HG02870 (cell line): Measurements from ENCODE around the gene PTPRT.
"Not testable (repeated sequence)": the region's sequence is repeated elsewhere in the genome, so short reads cannot be mapped to it uniquely, and the experiment has no call there.

Source experiments
- ATAC-seq: cut with Tn5 transposase; IDR thresholded peaks from one replicate; pipeline ENCODE4 v1.9.1; 2021; ENCODE audit warnings: mild to moderate bottlenecking, moderate library complexity; ENCODE audit not compliant: unreplicated experiment

PTPRT gene

DNA sequence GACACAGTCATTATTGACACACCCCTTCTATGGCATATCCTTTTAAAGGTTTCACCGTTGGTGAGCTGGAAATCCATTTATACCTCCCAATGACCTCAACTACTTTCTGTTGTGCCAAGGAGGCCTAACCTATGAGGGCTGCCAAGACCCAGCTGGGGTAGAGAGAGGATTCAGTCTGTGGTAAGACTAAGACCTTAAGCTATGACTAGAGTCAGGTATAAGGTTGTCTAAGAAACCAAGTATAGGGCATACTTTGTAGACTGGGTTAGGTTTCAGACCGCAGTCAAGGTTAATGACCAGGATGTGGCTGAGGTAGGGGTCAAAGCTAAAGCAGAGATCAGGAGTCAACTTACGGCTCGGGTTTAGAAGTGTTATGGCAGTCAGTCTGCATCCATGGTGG is 930.3 kb downstream of the PTPRT start:
- ATAC-seq: no peak

DNA sequence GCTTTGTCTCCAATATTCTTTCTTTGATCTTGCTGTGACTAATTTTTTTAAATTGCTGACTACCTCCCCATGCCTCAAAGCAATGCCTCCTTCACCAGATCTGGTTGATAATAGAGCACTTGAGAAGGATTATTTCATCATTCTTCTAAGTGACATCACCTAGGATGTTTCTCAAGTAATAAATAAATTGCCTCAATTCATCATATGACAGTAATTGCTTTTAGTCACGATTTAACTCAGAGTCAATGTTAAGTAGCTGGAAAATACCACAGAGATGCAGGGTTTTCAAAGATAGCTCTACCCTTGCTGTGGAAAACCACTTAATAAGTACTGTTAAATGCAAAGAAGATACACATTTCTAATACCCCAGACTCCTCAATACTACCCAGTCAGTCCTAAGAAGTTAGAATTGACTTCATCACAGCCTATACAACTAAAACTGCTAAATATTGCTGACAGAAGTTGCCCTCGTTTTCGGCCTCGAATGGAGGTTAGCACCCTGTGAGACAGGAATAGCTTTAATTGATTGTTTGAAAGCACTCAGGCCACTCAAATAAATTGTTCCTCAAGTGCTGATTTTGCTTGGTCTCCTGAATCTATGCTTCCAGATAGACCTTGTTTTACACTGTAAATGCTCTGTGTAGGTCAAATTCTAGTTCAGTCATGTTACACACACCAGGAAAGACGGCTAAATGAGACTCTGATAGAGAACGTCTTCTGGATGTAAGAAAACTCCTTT is 931.0 kb downstream of the PTPRT start:
- no peak for ATAC-seq

DNA sequence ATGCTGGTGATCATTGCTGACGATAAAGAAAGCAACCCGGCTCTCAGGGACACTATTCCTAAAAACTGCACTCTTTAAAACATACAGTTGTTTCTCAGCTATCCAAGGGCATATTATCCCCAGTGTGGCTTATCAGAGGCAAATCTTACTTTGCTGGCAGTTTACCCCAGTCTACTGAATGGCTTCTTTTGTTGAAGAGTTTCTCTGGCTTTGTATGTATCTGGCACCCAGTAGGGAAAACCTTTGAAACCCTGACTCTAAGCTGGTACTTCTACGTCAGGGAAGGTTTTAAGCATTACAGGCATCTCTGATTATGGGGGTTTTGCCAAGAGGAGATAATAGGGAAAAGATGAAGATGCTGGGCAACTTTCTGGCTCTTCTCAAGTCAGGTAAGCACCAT is 933.9 kb downstream of the PTPRT start:
- ATAC-seq: no peak

DNA sequence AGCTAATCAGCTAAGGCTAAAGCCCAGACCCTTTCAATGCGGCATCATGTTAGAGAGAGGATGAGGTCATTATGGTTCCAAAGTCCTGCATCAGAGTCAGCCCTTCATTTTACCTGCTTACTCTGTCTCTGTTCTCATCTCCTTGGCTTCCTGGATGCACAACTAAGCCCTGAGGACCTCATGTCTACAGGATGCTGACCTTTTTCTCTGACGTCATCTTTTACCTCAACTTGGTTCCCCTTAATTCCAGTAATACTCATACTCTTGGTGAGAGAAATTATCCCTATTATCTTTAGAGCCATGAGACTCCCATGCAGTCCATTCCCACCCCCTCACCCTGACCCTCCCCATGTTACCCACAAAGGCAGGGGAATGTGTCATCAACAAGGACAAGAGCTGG is 935.0 kb downstream of the PTPRT start:
- no peak for ATAC-seq

DNA sequence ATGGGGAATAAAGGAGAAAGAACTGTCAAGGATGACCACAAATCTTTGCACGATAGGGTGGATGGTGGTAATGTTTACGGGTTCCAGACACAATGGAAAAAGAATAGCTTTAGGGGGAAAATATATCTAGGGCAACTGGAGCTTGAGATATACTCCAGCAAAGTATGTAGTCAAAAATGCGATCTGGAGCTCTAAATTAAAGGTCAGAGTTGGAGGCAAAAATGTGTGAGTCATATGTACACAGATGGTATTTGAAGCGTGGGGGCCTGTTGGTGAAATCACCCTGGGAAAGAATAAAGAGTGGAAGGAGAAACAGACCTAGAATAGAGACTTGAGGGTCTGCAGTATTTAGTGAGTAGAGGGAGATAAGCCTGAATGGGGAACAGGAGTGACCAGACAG is 937.6 kb downstream of the PTPRT start:
- ATAC-seq: no peak

DNA sequence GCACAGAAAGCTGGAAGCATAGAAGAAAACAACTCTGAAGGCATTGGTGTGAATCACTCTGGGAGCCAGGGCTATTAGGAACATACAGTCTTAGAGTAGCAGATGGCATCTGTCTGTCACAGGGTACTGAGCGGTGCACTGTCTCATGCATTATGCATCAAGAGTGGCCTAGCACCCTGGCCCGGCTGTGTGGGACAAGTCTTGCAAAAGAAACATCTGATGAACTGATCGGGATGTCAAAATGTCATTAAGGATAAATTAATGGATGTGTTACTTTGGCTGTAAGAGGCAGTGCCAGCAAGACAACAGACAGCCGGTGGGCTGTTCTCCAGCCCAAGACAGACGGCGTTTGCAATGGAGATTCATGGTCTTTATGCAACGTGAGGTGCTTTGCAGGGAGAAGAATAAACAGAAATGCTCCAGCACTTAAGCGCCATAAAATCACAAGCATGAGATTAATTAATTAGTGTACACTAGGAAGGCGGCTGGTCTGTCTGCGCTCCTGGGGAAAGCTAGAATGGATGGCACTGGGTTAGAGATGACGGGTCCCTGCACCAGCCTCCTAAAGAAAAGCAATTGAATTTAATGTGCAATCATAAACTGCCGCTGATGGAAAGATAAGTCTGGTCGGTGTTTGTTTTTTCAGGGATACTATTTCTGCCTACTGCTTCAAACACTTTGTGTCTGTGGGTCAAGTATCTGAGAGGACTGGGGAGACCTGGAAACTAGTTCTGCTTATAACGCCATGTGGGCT is 970.9 kb downstream of the PTPRT start:
- no peak for ATAC-seq

DNA sequence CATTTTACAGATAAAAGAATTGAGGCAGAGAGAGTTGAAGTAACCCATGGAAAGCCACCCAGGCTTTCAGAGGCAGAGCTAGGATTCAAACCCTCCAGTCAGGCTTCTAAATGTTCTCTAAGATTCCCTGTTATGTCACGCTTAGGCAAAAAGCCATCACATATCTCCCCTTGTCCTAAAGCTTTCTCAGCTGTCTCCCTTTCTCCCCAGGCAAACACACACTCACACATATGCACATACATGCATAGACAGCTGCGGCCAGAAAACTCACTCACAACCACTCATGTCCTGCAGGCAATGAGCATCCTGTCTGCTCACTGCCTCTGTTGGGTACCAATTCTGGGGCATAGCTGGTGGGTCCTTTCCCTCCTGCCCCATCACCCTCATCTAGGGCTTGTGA is 975.6 kb downstream of the PTPRT start:
- no peak for ATAC-seq

DNA sequence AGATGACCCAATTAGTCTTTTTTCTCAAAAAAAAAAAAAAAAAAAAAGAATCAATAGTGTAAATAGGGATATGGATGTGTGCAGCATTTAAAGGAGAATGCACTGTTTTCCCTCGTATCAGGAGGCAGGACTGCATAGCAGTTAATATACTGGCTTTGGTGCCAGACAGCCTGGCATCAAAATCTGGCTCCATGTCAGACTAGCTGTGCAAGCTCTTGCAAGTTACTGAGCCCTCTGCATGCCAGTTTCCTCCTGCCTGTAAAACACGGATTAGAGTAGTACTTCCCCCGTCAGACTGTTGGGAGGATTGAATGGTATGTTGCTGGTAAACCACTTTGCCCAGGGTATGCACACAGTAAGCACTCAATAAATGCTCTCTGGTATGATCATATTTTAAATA is 977.3 kb downstream of the PTPRT start:
- no peak for ATAC-seq

DNA sequence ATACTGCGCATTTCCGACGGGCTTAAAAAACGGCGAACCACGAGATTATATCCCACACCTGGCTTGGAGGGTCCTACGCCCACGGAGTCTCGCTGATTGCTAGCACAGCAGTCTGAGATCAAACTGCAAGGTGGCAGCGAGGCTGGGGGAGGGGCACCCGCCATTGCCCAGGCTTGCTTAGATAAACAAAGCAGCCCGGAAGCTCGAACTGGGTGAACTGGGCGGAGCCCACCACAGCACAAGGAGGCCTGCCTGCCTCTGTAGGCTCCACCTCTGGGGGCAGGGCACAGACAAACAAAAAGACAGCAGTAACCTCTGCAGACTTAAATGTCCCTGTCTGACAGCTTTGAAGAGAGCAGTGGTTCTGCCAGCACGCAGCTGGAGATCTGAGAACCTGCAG is 983.1 kb downstream of the PTPRT start:
- ATAC-seq: not testable (repeated sequence)

DNA sequence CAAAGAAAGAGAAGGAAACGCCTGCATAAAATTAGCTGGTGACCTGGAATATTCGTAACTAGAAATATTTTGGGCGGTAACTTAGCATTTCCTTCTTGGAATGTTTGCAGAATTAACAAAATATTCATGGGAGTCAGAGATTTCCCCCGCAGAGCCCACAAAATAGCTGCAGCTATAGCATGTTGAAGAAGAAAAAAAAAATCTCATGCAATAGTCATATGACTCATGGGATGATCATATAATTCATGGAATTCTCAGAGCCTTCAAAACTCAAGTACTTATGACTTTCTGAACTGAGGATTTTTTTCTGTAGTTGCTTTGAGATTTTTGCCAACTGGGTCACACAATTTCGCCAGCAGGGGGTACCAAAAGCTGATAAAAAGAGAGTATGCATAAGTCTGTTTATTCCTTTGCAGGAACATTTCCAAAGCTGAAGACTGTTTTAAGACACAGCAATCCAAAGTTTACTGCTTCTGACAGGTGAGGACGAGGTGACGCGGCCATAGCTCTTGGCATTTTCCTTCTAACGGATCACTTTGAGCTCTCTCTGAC is 985.5 kb downstream of the PTPRT start:
- no peak for ATAC-seq

DNA sequence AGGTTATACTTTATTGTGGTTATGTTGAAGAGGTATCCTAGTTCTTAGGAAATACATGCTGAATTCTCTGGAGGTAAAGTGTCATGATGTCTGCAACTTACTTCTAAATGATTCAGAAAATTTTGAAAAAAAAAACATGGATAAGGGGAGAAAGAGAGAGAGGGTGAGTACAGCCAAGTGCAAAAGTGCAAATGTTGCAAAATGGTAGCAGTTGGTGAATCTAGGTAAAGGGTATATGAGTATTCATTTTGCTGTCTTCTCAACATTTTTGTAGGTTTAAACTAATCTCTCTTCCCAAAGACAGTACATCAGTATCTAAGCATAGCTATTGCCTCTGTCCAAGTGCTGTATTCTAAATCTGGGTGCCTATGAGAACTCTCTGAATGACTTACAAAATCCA is 992.1 kb downstream of the PTPRT start:
- ATAC-seq: no peak

DNA sequence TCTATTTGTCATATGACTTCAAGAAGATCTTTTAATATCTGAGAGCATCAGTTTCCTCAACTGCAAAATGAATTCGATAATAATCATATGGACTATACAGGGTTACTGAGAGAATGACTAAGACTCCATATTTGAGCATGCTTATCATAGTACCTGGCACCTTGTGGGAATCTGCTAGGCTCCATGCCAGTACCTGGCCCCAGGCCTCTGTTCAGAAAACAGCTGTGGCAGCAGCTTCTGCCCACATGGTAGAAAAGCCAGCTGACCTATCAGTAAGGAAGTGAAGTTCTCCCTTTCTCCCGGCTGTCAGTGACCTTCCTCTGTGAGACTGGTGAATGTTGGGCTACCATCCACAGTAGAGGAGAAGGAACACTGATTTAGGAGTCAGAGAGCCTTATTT is 996.6 kb downstream of the PTPRT start:
- no peak for ATAC-seq

DNA sequence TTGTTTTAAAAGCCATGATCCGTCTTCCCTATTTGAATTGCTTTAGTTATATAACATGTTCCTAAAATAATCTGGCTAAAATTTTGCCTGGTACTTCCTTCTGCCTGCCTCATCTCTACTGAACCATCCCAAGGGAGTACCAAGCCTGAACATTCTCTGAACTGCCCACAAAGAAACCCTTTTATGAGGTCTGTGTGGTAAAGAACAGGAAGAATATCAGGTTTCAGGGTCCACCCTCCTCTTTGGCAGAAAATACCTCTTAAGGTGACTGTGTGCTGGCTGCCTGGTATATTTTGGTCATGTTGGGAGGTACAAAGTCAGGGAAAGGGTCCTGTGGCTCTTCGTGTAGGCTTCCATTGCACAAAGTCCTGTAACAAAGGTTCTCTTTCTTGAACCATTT is 997.4 kb downstream of the PTPRT start:
- no peak for ATAC-seq

DNA sequence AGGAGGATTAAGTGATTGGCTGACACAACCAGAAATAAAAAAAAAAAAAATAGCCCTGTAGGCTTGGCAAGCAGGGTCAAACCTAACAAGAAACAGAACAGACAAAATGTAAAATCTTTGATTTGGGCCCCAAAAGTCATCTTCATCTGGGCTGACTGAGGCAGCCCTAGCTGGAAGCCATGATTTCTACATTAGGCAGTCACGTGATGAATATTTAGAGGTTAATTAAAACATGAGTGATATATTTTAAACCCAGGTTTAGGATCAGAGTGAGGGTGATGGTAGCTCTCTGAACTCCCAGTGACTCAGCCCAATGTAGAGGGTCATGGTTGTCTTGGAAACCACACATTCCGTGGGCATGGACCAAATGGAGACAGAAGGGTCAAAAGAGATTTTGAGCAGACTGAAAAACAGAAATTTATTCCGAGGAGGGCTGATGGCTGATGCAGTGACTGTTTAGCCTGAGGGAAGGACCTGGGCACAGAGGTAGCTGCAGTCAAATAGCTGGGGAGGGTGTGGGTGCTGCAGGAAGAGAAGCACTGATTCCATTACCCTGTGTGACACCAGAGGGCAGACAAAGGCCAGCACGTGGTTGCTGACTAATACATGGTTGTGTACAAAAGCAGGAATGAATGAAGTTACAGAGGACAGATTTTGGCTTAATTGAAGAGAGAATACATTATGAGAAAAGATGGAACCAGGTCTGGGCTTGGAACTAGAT is 998.4 kb downstream of the PTPRT start:
- no peak for ATAC-seq

DNA sequence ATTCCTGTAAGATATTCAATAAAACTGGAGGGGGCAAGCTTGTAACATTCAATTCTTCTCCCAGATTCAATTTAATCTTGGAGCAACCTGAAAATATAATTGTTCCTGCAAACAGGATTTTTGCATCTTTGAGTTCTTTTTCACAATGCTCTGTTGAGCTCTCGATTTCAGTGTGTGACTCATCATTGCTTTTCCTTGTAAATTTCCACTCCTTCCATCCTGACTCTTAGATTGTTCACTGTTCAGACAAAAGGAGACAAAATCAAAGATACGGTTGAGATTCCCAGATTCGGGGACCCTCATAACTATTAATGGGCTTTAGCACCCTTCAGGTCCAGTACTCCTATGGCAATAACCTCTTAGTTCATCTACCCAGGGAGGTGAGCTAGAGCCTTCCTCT is 999.6 kb downstream of the PTPRT start:
- ATAC-seq: no peak

DNA sequence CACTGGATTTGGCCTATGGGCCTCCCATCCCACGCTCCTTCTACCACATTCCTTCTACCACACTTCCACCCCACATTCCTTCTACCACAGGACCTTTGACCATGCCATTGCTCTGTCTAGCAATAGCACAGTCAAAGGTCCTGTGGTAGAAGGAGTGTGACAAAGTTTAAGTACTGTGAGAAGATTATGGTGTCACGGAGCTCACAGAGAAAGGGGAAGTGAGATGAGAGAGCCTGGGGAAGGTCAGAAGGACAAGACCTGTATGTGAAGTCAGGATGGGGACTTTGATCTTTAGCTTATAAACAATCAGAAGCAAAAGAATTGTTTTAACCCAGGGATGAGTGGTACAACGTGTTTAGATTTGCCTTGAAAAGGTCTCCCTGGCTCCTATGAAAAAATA is 1003.4 kb downstream of the PTPRT start:
- no peak for ATAC-seq

DNA sequence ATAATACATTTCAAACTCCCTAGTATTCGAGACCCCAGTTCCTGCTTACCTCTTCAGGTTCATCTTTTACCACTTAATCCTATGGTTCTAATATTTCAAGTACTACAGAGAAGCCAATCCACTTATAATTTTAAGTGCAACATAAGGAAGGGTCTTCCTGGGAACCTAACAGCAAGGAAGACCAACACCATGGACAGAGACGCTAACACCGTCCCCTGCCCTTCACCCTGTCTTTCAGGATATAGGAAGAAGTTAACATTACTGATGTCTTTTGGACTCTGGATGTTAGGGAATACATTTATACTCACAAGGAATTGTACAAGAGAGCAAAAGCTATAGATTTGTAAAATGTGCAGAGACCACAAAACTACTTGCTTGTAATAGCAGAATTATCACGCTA is 1006.6 kb downstream of the PTPRT start:
- no peak for ATAC-seq

DNA sequence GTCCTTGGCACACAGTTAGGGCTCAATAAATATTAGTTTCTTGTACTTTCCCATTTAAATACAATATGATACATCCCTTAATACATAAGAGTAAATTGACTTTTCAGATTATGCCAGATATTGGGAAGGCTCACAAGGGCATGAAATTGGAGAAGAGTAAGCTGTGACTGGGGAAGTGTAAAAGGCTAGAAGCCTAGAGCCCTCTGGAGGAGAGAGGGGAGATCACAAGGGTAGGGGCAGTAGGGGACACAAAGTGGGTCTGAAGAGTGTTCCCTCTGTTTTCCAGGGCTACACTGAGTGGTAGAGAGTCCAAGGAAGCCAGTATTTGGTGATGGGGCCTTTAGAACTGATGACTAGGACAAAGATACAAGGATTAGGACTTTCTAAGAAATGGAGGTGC is 1008.6 kb downstream of the PTPRT start:
- ATAC-seq: no peak

DNA sequence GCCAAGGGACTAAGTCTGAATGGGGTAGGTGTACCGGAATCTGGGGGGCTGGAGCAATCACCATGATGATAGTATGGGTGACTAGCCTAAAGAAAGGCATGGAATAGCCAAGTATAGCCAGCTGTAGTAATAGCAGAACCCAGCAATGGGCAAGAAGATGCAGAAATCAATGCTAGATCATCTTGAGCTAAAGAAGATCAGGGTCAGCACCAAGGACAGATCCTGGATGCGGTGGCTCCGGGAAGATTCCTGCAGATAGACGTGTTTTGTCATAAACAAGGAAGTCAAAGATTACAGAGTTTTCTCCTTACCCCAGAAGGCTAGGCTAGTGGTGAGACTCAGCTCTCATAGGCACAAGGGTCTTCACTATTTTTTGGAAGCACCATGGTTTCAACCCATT is 1009.9 kb downstream of the PTPRT start:
- ATAC-seq: no peak

DNA sequence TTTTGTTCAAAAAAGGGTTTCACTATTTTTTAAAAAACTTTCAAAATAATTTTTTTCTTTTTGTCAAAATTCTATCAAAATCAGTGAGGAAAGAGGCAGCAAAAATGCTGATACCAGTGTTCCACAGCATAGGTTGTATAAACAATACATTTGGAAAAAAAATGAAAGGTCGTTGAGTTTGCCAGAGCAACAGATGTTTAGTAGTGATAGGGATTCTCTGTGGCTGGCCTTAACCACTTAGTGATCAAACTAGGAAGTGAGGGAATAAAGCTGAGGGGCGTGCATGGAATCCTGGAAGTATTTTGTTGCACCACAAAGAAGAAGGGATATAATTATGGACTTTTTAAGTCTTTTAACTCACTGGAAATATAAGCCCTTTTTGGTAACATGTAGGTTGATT is 1016.3 kb downstream of the PTPRT start:
- ATAC-seq: no peak

DNA sequence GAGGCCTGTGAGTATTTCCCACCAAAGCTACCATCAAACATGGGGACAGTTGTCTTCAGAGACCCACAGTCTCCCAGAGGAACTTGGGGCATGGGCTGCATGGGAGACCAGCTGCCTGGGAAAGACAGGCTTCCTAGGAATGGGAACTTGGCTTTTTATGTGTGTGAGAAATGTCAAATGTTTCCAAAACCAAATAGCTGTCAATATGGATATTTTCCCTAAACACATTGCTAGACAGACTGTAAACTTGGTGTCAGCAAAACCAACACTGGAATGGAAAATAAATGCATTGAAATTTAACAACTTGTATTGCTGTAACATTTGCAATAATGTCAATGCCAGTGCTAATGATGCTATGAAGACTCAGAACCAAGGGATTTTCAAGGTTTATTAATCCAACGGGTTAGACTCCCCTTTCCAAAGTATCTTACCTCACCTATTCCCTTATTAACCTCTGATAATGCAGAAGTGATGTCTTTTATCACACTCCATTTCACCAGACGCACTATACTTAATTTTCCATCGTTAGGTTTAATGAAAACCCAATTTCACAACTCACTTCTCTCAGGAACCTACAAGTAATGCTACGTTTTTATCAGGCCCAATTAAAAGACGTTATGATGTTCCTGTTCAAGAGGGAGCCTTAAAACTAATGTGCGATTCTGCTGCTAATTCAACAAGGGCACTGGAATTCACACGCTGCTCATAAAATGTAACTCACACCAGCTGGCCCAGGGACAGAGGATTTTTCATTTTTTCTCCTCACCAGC is 1025.4 kb downstream of the PTPRT start:
- ATAC-seq: no peak
